GM18951 (cell line): ENCODE data around the gene ZNF783.
"Not testable (repeated sequence)": the region's sequence is repeated elsewhere in the genome, so short reads cannot be mapped to it uniquely, and the experiment has no call there.

Experiments
- POLR2A ChIP-seq: IDR thresholded peaks from 4 replicates; pipeline ENCODE4 v1.6.1; 2011; ENCODE audit warnings: mild to moderate bottlenecking; ENCODE audit not compliant: insufficient read length, insufficient read depth; ENCODE audit errors: extremely low read depth
- in situ Hi-C: fragments of 300-500 bp; cut with MboI; formaldehyde crosslinking; loops from one replicate; pipeline ENCODE4 v1.12.0; 2022; ENCODE audit warnings: low sequenced_read_pairs, mixed read lengths, inconsistent platforms; ENCODE audit not compliant: unreplicated experiment

The ZNF783 gene

GRCh38 chr7:149261829-149262617 lies at the start of gene ZNF783:
Gene ZNF783 (plus strand): TSS chr7:149262196. CDS start chr7:149262334, 138 bp downstream.
- in situ Hi-C loops = no loop called here
- TF ChIP-seq POLR2A = peak; percentile 56

DNA sequence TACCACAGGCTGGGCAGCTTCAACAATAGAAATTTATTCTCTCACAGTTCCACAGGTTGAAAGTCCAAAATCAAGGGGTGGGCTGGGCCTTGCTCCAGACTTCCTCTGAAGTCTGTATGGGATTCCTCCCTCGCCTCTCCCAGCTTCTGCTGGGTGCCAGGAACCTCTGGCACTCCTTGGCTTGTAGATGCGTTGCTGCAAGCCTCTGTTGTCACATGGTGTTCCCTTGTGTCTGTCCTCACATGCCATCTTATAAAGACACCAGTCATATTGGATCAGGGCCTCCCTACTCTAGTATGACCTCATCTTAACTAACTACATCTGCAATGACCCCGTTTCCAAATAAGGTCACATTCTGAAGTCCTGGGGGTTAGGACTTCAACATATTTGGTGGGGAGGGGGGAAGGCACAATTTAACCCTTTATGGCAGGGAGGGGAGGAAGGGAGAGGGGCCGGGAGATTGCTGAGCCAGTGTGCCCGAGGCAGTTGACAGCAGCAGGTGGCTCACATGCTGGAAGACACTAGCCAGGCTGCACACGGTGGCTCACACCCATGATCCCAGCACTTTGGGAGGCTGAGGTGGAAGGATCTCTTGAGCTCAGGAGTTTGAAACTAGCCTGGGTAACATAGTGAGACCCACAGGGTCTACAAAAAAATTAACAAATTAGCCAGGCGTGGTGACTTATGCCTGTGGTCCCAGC lies 47.8 kb upstream of the ZNF783 start:
- in situ Hi-C loops = no loop called here
- no peak for TF ChIP-seq POLR2A

- no peak for TF ChIP-seq POLR2A
- in situ Hi-C loops = no loop called here
Measured at GRCh38 chr7:149216402-149216801, 45.6 kb upstream of the ZNF783 start.

- in situ Hi-C loops = no loop called here
- TF ChIP-seq POLR2A = no peak
Measured at GRCh38 chr7:149217570-149217969, 44.4 kb upstream of the ZNF783 start.

DNA sequence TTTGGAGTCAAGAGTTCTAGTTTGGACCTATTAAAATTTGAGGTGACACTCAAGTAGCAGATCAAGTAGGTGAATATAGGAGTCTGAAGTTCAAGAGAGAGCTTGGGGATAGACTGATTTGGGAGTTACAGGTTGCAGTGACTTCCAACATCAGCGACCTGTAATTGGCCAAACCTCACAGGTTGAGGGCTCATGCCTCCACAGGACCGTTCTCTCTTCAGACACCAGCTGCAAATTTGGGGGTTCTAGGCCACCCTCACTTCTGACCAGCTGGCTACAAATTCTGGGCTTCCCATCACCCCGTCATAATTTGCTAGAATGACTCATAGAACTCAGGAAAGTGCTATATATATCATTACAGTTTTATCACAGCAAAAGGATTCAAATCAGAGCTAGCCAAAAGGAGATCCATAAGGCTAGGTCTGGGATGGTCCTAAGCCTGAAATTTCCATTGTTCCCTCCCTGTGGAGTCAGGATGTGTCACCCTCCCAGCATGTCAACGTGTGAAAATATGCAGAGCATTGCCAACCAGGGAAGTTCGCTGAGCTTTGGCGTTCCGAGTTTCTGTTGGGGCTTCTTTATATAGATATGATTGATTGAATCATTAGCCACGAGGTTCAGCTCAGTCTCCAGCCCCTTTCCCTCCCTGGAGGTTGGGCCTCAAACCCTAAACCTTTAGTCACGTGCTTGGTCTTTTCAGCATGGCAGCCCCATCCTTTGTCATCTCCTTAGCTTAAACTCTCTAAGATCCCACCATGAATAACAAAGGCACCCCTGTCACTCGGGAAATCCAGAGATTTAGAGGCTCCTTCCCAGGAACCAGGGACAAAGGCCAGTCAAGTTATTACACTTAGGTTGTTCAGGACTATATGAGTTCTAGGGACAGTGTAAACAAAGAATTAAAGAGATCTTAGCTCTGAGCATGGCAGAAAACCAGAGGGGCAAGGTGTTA lies 43.3 kb upstream of the ZNF783 start:
- in situ Hi-C loops = no loop called here
- no peak for TF ChIP-seq POLR2A

DNA sequence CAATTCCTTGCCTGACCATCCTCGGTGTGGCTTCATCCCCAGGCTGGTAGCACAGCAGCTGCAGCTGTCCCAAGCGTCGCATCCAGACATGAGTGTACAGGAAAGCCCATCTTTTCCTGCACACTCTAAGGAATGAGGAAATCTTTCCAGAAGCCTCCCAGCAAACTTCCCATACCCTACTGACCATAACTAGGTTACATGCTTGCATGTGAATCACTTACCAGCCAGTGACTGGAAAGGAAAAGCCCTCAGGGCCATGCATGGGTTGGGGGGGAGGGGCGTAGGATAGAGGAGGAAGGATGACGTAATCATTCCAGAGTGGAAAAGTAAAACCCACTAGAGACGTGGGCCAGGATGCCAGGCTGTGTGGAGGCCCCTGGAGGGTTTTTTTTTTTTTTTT lies 41.5 kb upstream of the ZNF783 start:
- in situ Hi-C loops = no loop called here
- TF ChIP-seq POLR2A = no peak

- in situ Hi-C loops = no loop called here
- TF ChIP-seq POLR2A = no peak
Measured at GRCh38 chr7:149223176-149223575, 38.8 kb upstream of the ZNF783 start.

GRCh38 chr7:149223761-149224160 lies 38.2 kb upstream of the ZNF783 start:
- TF ChIP-seq POLR2A = no peak
- in situ Hi-C loops = no loop called here

- TF ChIP-seq POLR2A = no peak
- in situ Hi-C loops = no loop called here
Measured at GRCh38 chr7:149224352-149224751, 37.6 kb upstream of the ZNF783 start.

GRCh38 chr7:149225106-149225505 lies 36.9 kb upstream of the ZNF783 start:
- in situ Hi-C loops = no loop called here

DNA sequence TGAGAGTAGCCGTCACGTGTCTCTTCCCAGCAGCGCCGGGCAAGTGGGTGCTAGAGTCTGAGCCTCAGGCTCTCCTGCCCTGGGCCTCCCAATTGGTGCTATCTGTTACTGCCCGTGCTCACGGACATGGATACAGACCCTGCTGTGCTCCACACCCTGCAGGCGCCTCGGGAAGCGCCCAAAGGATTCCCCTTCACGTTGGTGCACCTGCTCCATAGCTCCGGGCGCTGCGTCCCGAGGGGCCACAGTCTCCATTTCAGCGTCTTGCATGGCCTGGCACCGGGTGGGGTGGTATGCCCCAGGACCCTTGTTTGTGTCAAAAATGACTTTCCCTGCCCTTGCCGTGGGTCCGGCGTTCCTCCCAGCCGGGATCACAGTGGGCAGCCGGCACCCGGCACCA lies 36.3 kb upstream of the ZNF783 start:
- in situ Hi-C loops = no loop called here
- peak; percentile 11 for TF ChIP-seq POLR2A

More at GRCh38 chr7:149225106-149225505, 36.9 kb upstream of the ZNF783 start:
- TF ChIP-seq POLR2A = no peak

- in situ Hi-C loops = not testable (repeated sequence)
Measured at GRCh38 chr7:149226366-149226765, 35.6 kb upstream of the ZNF783 start.

GRCh38 chr7:149226840-149227494 lies 35.0 kb upstream of the ZNF783 start:
- TF ChIP-seq POLR2A = no peak
- in situ Hi-C loops = no loop called here
